OCI-LY3 (cell line): Measurements from ENCODE around the gene SFRP5.

Experiments
- H2AFZ ChIP-seq: fragments of 200-600, 300-600 bp; shearing (Covaris generic); 2 replicates; pipeline ENCODE4 v1.6.0; 2014; ENCODE audit warnings: antibody characterized with exemption, low read depth, low read length
- H3K27ac ChIP-seq: fragments of 200-600, 300-600 bp; sonication (generic); 2 replicates; pipeline ENCODE4 v1.5.1; 2014; ENCODE audit warnings: mild to moderate bottlenecking, low read length, moderate library complexity, mixed read lengths
- H3K27me3 ChIP-seq: fragments of 200-600, 300-600 bp; sonication (generic); 2 replicates; pipeline ENCODE4 v1.6.1; 2014; ENCODE audit warnings: low read depth, low read length, mixed read lengths
- H3K36me3 ChIP-seq: fragments of 200-600, 300-600 bp; sonication (generic); replicated peaks from 2 replicates; pipeline ENCODE3; 2014; ENCODE audit warnings: low read depth, low read length, mixed read lengths
- H3K4me1 ChIP-seq: fragments of 300-600, 200-600 bp; sonication (generic); 2 replicates; pipeline ENCODE4 v1.6.1; 2014; ENCODE audit warnings: low read length, mixed read lengths
- H3K4me2 ChIP-seq: fragments of 200-600, 300-600 bp; sonication (generic); 2 replicates; pipeline ENCODE4 v1.6.1; 2014; ENCODE audit warnings: low read length, mixed read lengths
- H3K4me3 ChIP-seq: fragments of 300-600, 200-600 bp; sonication (generic); 2 replicates; pipeline ENCODE4 v1.5.1; 2014; ENCODE audit warnings: antibody characterized with exemption, mild to moderate bottlenecking, low read length, moderate library complexity
- H3K79me2 ChIP-seq: fragments of 300-600, 200-600 bp; shearing (Covaris generic); 2 replicates; pipeline ENCODE4 v1.6.1; 2014; ENCODE audit warnings: mild to moderate bottlenecking, low read length, mixed read lengths
- H3K9ac ChIP-seq: fragments of 300-600, 200-600 bp; shearing (Covaris generic); 2 replicates; pipeline ENCODE4 v1.6.0; 2014; ENCODE audit warnings: mild to moderate bottlenecking, low read length, moderate library complexity
- H3K9me3 ChIP-seq: fragments of 200-600, 300-600 bp; shearing (Covaris generic); 2 replicates; pipeline ENCODE4 v1.6.1; 2014; ENCODE audit warnings: low read length, mixed read lengths; ENCODE audit not compliant: insufficient read depth
- H4K20me1 ChIP-seq: fragments of 200-600, 300-600 bp; sonication (generic); 2 replicates; pipeline ENCODE4 v1.6.1; 2016; ENCODE audit warnings: low read length, mixed read lengths; ENCODE audit not compliant: insufficient read depth
- EZH2phosphoT487 ChIP-seq: fragments of 200-600 bp; shearing (Covaris generic); IDR thresholded peaks from 2 replicates; pipeline ENCODE4 v1.6.1; 2018; ENCODE audit warnings: antibody characterized with exemption, mixed run types, low read depth
- TF ChIP-seq, protein P1 (sequence below): fragments of 200-600, 300-600 bp; sonication (generic); IDR thresholded peaks from 2 replicates; pipeline ENCODE4 v1.5.1; 2014; ENCODE audit warnings: antibody characterized with exemption, low read length, low read depth

The SFRP5 gene

DNA sequence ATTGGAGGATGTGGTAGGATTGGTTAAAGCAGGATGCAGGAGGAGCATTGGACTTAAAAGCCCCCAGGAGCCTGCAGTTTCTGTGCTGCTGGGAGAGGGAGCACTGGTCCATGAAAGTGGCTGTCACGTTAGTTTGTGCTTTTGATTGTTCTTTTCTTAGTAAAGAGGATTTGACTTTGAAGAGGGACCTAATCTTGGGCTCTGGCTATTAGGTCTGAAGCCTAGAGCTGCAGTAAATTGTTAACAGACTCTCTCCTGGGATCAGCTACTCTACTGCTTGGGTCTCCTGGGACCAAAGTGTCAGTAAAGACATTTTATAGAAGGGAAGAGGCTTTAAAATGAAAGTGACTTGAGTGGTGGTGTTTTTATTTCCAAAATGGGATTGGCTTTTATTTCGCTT, 31.2 kb downstream of the SFRP5 start:
- Histone ChIP-seq H3K4me3 (no peak overlapping the region), H3K27ac (no peak overlapping the region), H3K9me3 (no peaks in the 10 kb centered on the region), H4K20me1 (0 out of 2 replicates have a peak, but pooled peaks cover 4% of the 10 kb centered on the region), H3K27me3 (no peaks in the 10 kb centered on the region), H3K79me2 (peaks cover 33% of the 10 kb centered on the region), H3K36me3 (peaks cover 8% of the 10 kb centered on the region), H2AFZ (no peak overlapping the region), H3K4me2 (no peak overlapping the region), H3K4me1 (peaks cover 13% of the 10 kb centered on the region), H3K9ac (no peak overlapping the region)
- TF ChIP-seq EZH2phosphoT487 = no peak
- TF ChIP-seq, protein P1, sequence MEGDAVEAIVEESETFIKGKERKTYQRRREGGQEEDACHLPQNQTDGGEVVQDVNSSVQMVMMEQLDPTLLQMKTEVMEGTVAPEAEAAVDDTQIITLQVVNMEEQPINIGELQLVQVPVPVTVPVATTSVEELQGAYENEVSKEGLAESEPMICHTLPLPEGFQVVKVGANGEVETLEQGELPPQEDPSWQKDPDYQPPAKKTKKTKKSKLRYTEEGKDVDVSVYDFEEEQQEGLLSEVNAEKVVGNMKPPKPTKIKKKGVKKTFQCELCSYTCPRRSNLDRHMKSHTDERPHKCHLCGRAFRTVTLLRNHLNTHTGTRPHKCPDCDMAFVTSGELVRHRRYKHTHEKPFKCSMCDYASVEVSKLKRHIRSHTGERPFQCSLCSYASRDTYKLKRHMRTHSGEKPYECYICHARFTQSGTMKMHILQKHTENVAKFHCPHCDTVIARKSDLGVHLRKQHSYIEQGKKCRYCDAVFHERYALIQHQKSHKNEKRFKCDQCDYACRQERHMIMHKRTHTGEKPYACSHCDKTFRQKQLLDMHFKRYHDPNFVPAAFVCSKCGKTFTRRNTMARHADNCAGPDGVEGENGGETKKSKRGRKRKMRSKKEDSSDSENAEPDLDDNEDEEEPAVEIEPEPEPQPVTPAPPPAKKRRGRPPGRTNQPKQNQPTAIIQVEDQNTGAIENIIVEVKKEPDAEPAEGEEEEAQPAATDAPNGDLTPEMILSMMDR = no peak

DNA sequence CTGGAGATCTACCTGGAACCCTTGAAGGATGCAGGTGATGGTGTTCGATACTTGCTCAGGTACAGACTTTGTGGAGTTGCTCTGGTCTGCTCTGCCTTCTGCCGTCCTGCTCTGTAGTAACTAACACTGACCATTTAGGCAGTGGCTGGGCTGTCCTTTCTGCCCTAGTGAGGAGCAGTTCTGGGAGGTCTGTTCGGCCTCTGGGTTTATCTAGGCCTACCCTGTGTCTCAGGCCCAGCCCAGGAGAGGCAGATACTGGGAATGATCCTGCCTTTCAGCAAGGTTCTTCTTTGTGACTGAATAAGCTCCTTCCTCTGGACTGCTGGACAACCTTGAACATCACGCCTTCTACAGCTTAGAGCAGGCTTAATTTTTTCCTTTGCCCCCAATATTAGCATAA, 33.2 kb downstream of the SFRP5 start:
- Histone ChIP-seq H4K20me1 (0 out of 2 replicates have a peak, but pooled peaks cover 4% of the 10 kb centered on the region), H3K27ac (no peak overlapping the region), H3K9me3 (no peaks in the 10 kb centered on the region), H3K4me3 (no peak overlapping the region), H3K4me2 (peak overlapping the region; percentile 89; the same call in 1 of the 2 replicates), H3K4me1 (peaks cover 13% of the 10 kb centered on the region), H3K9ac (no peak overlapping the region), H3K36me3 (peaks cover 8% of the 10 kb centered on the region), H2AFZ (no peak overlapping the region), H3K79me2 (peaks cover 33% of the 10 kb centered on the region), H3K27me3 (no peaks in the 10 kb centered on the region)
- TF ChIP-seq, protein P1 = no peak
- no peak for TF ChIP-seq EZH2phosphoT487

DNA sequence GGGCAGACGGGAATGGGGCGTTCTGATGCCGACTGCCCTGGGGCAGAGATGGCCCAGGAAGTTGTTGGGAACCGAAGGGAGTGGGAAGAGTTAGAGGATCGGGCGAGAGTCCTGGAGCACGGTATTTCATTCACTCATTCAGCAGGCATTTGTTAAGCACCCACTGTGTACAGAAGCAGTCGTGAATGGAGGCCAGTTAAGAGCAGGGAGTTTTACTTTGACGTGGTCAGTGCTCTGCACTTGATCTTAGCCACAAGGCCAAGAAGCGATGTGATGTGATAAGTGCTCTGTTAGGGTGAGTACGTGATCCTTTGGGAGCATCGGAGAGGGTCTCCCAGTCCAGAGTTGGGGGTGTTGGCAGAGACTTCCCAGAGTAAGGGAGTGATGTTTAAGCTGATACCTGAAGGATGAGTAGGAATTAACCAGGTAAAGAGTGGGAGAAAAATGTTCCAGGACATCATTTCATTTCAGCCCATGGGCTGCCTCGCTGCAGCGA, 34.0 kb downstream of the SFRP5 start:
- Histone ChIP-seq H3K9ac (peak overlapping the region; percentile 72), H3K36me3 (peaks cover 6% of the 10 kb centered on the region), H3K27ac (no peak overlapping the region), H3K4me1 (peaks cover 13% of the 10 kb centered on the region), H3K4me3 (peak overlapping the region; percentile 94), H3K4me2 (peak overlapping the region; percentile 89), H3K79me2 (peaks cover 33% of the 10 kb centered on the region), H3K9me3 (no peaks in the 10 kb centered on the region), H2AFZ (no peak overlapping the region), H3K27me3 (no peaks in the 10 kb centered on the region), H4K20me1 (0 out of 2 replicates have a peak, but pooled peaks cover 4% of the 10 kb centered on the region)
- no peak for TF ChIP-seq EZH2phosphoT487
- TF ChIP-seq, protein P1 = no peak

DNA sequence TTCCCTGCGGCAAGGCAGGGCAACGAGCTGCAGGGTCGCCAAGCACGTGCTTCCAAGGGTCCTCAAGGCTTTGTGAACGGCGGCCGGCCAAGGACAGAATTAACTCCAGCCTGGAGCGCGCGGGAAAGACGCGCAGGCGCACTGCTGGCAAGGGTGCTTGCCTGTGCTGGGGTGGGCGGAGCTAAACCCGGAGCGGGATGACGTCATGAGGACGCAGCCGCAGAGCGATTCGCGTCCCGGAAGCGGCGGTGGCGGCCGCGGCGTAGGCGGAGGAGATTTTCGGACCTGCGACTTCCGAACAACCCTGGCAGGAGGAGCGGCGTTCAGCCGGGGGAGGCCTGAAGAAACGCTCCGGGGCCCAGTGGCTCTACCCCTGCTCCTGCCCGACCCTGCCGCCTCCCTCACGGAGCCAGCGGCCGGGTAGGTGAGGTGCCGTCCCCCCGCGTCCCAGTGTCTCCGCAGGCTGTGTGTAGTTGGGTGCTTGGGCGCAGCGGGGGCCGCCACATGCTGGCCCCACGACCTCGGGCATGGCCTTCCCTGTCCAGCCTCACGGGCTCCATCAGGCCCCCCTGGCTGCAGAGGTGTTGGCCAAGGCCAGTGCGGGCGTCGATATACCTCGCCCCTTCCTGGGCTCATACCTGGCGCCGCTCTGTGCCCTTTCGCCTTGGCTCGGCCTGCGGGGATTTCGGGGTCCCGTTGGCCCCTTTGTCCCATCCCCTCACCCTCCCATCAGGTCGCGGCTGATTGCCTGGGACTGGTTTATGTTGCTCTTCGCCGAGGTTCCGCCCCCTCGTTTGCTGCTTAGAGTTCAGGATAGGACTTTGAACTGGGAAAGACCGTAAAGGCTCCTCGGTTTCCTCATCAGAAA, 34.7 kb downstream of the SFRP5 start, which contains the start of gene ZFYVE27:
ZFYVE27 (plus strand) TSS at position 227 of the 868 bp plus-strand sequence. CDS start 1,350 bp downstream, outside the sequence.
- Histone ChIP-seq H3K4me2 (peak within 1 kb of the TSS; percentile 89), H3K36me3 (peaks cover 6% of the 10 kb centered on the region), H3K9me3 (no peaks in the 10 kb centered on the region), H4K20me1 (0 out of 2 replicates have a peak, but pooled peaks cover 4% of the 10 kb centered on the region), H3K27ac (no peak within 1 kb of the TSS), H3K79me2 (peaks cover 33% of the 10 kb centered on the region), H3K27me3 (no peaks in the 10 kb centered on the region), H3K4me1 (peaks cover 13% of the 10 kb centered on the region), H2AFZ (peak within 1 kb of the TSS; percentile 95), H3K4me3 (peak within 1 kb of the TSS; percentile 94), H3K9ac (peak within 1 kb of the TSS; percentile 72)
- TF ChIP-seq, protein P1 = no peak
- no peak for TF ChIP-seq EZH2phosphoT487
